Activated T-cell treated with anti-CD3 and anti-CD28 coated beads, Interleukin-2, amount 50 U/mL, for 1 hour (primary cell): ENCODE data around the gene GJB2.

Source experiments
- DNase-seq: peaks from one replicate; pipeline ENCODE4 v3.0.0-alpha.2; 2020

The GJB2 gene

GRCh38 chr13:20141238-20142022 lies 51.3 kb downstream of the GJB2 start:
- no peak for DNase-seq

GRCh38 chr13:20140487-20140886 lies 52.3 kb downstream of the GJB2 start:
- no peak for DNase-seq

GRCh38 chr13:20137875-20138274 lies 54.9 kb downstream of the GJB2 start:
- DNase-seq: no peak
